UCSD-AML1 (cell line): ENCODE data around the gene MCHR2.

Source experiments
- DNase-seq: peaks from one replicate; lab custom pipeline; 2025; ENCODE audit not compliant: unreplicated experiment; lab: John Stamatoyannopoulos, UW

Gene MCHR2

DNA sequence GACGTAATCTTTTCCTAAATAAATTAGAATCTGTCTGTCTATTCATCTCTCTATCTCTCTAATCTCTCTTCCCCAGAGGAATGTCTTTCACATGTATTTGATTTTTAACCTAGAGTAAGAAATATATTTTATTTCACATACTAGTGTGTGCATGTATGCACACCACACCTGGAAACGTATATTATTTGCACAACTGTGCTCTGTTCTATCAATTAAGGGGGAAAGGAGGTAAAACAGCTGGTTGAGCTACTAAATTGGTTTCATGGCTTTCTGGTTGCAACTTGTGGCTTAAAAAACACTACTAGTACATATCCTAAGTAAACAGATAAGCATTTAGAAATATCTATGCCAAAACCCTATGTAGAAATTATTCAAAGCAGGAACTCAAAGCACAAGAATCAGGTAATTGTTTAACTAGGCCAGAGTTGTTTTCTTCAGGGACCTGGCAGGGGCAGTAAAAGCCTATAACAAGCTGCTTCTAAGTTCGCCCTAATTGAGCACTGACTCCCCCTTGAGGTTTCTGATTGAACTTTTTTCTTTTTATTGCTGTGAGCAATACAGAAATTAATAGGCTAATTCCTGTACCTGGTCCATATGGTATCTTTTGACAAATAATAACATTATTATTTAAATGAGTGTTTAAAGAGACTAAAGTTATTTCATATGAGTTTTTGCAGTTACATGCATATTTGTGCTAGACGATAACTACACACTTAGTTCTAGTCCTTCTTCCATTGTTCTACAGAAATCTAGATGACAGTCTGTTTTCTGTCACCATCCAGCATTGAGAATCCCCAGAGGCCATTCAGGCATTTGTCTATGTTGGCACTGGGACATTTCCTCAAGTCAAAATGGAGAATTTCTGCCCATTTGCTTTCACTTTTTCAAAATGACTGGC is 88.6 kb downstream of the MCHR2 start:
- no peak for DNase-seq

GRCh38 chr6:99901596-99902384 is 92.2 kb downstream of the MCHR2 start:
- no peak for DNase-seq

GRCh38 chr6:99894815-99895214 is 99.2 kb downstream of the MCHR2 start:
- DNase-seq = no peak

GRCh38 chr6:99887066-99887465 is 107.0 kb downstream of the MCHR2 start:
- no peak for DNase-seq

GRCh38 chr6:99885051-99885450 is 109.0 kb downstream of the MCHR2 start:
- no peak for DNase-seq

GRCh38 chr6:99882128-99882702 is 111.8 kb downstream of the MCHR2 start:
- no peak for DNase-seq

DNA sequence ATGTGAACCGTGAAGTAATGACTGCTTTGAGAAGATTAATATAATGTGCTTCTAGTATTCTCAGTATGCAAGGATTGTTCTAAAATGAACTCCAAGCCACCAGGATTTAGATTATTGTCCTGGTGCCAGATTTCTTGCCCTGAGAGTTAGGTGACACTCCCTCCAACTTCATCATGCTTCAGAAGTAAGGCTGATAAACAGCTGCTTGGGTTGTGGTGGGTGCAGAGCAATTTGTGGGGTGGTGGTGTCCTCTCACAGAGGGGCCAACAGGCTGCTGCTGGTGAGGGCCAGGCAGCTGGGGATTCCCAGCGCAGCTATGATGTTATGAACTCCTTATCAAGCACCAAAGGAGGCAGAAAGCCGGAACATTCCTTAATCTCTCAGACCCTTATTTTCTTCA is 114.6 kb downstream of the MCHR2 start:
- no peak for DNase-seq

GRCh38 chr6:99875068-99875467 is 119.0 kb downstream of the MCHR2 start:
- no peak for DNase-seq

- DNase-seq = no peak
Observed at GRCh38 chr6:99873084-99873483, 120.9 kb downstream of the MCHR2 start.

- DNase-seq = no peak
Observed at GRCh38 chr6:99871641-99872040, 122.4 kb downstream of the MCHR2 start.
